AG09309 (cell line): ENCODE results near the gene VWA5B1.
A peak's percentile ranks its signal among the peaks of the same experiment; 100 is the strongest.

Experiments
- DNase-seq: peaks from one replicate; pipeline ENCODE4 v3.0.0-alpha.2; 2010; ENCODE audit warnings: low read depth
- H3K4me3 ChIP-seq: 2 replicates; pipeline ENCODE4 v1.5.1; 2011; ENCODE audit warnings: mild to moderate bottlenecking, low read depth, low read length, moderate library complexity; ENCODE audit not compliant: control insufficient read depth
- CTCF ChIP-seq: IDR thresholded peaks from 2 replicates; pipeline ENCODE4 v1.5.1; 2011; ENCODE audit warnings: mild to moderate bottlenecking, low read depth, low read length, inconsistent platforms; ENCODE audit not compliant: insufficient read depth, control insufficient read depth; ENCODE audit errors: missing control alignments

VWA5B1 gene

GRCh38 chr1:20362856-20363255, 72.2 kb downstream of the VWA5B1 start:
- no peak overlapping the region for H3K4me3 ChIP-seq
- no peak for DNase-seq
- no peak for TF ChIP-seq CTCF

- no peak for DNase-seq
- TF ChIP-seq CTCF = no peak
- no peak overlapping the region for H3K4me3 ChIP-seq
Observed at GRCh38 chr1:20365421-20366055, 74.9 kb downstream of the VWA5B1 start.

GRCh38 chr1:20366056-20366462, 75.4 kb downstream of the VWA5B1 start:
- no peak for DNase-seq
- no peak overlapping the region for H3K4me3 ChIP-seq

GRCh38 chr1:20366463-20367115, 75.9 kb downstream of the VWA5B1 start:
- TF ChIP-seq CTCF = no peak
- H3K4me3 ChIP-seq = no peak overlapping the region
- DNase-seq = no peak

More at GRCh38 chr1:20366056-20366462, 75.4 kb downstream of the VWA5B1 start:
- TF ChIP-seq CTCF = no peak

GRCh38 chr1:20367116-20367585, 76.5 kb downstream of the VWA5B1 start:
- TF ChIP-seq CTCF = peak; percentile 75
- H3K4me3 ChIP-seq = no peak overlapping the region
- no peak for DNase-seq

GRCh38 chr1:20367626-20368025, 77.0 kb downstream of the VWA5B1 start:
- no peak for DNase-seq
- no peak overlapping the region for H3K4me3 ChIP-seq
- no peak for TF ChIP-seq CTCF
